ENCODE results near the gene CACNA2D2. TPM values are rescaled to one million over a fixed set of nuclear protein-coding genes. Genes with fewer than 3 reads are reported as not detected.

The CACNA2D2 gene
- total RNA-seq, 1 experiment from 2014 or later = 0.33 TPM

- DNase-seq (ENCODE audit: low spot score) = no peak
Measured at GRCh38 chr3:50395070-50395860, 108.2 kb downstream of the CACNA2D2 start.

- DNase-seq (ENCODE audit: low spot score) = no peak
Measured at GRCh38 chr3:50393061-50393460, 110.4 kb downstream of the CACNA2D2 start.

- no peak for DNase-seq (ENCODE audit: low spot score)
Measured at GRCh38 chr3:50392101-50392715, 111.2 kb downstream of the CACNA2D2 start.

- no peak for DNase-seq (ENCODE audit: low spot score)
Measured at GRCh38 chr3:50390508-50391224, 112.8 kb downstream of the CACNA2D2 start.

- no peak for DNase-seq (ENCODE audit: low spot score)
Measured at GRCh38 chr3:50389414-50389767, 114.0 kb downstream of the CACNA2D2 start.

- no peak for DNase-seq (ENCODE audit: low spot score)
Measured at GRCh38 chr3:50388720-50389413, 114.6 kb downstream of the CACNA2D2 start.

GRCh38 chr3:50388016-50388719 lies 115.3 kb downstream of the CACNA2D2 start:
- DNase-seq (ENCODE audit: low spot score) = no peak

GRCh38 chr3:50385754-50386153 lies 117.7 kb downstream of the CACNA2D2 start:
- DNase-seq (ENCODE audit: low spot score) = no peak

GRCh38 chr3:50383750-50384149 lies 119.7 kb downstream of the CACNA2D2 start:
- DNase-seq (ENCODE audit: low spot score) = no peak

GRCh38 chr3:50382722-50383121 lies 120.7 kb downstream of the CACNA2D2 start:
- no peak for DNase-seq (ENCODE audit: low spot score)

GRCh38 chr3:50381383-50381782 lies 122.1 kb downstream of the CACNA2D2 start:
- DNase-seq (ENCODE audit: low spot score) = no peak

- no peak for DNase-seq (ENCODE audit: low spot score)
Measured at GRCh38 chr3:50380405-50381085, 122.9 kb downstream of the CACNA2D2 start.

GRCh38 chr3:50378757-50379156 lies 124.7 kb downstream of the CACNA2D2 start:
- no peak for DNase-seq (ENCODE audit: low spot score)

GRCh38 chr3:50378024-50378423 lies 125.4 kb downstream of the CACNA2D2 start:
- DNase-seq (ENCODE audit: low spot score) = no peak

- DNase-seq (ENCODE audit: low spot score) = no peak
Measured at GRCh38 chr3:50375258-50375931, 128.0 kb downstream of the CACNA2D2 start.

GRCh38 chr3:50374363-50375257 lies 128.8 kb downstream of the CACNA2D2 start:
- DNase-seq (ENCODE audit: low spot score) = no peak

GRCh38 chr3:50373146-50374051 lies 130.0 kb downstream of the CACNA2D2 start:
- no peak for DNase-seq (ENCODE audit: low spot score)

- no peak for DNase-seq (ENCODE audit: low spot score)
Measured at GRCh38 chr3:50372349-50372748, 131.1 kb downstream of the CACNA2D2 start.
